IMR-90 (cell line): ENCODE measurements around the gene PEAK1.

Source experiments
- BHLHE40 ChIP-seq: fragments of 150-350 bp; IDR thresholded peaks from 2 replicates; pipeline ENCODE4 v1.6.1; 2016; ENCODE audit warnings: mild to moderate bottlenecking, low read depth, low read length
- CTCF ChIP-seq: conservative IDR thresholded peaks from 2 replicates; pipeline ENCODE4 v1.5.1; 2012; ENCODE audit warnings: mild to moderate bottlenecking, low read depth, low read length, improper control_type of control experiment
- ELK1 ChIP-seq: fragments of 150-350 bp; IDR thresholded peaks from 2 replicates; pipeline ENCODE4 v1.6.1; 2016; ENCODE audit warnings: low read depth, mild to moderate bottlenecking, low read length, moderate library complexity, borderline replicate concordance
- FOS ChIP-seq: fragments of 150-350 bp; IDR thresholded peaks from 2 replicates; pipeline ENCODE4 v1.6.1; 2016; ENCODE audit warnings: low read depth, low read length
- MAZ ChIP-seq: IDR thresholded peaks from 2 replicates; pipeline ENCODE4 v1.6.1; 2012; ENCODE audit warnings: low read depth, mild to moderate bottlenecking, low read length, improper control_type of control experiment, moderate library complexity, borderline replicate concordance
- MXI1 ChIP-seq: IDR thresholded peaks from 2 replicates; pipeline ENCODE4 v1.6.1; 2012; ENCODE audit warnings: low read depth, mild to moderate bottlenecking, low read length, moderate library complexity, borderline replicate concordance
- POLR2A ChIP-seq: IDR thresholded peaks from 2 replicates; pipeline ENCODE4 v1.6.1; 2012; ENCODE audit warnings: mild to moderate bottlenecking, low read depth, low read length
- RAD21 ChIP-seq: IDR thresholded peaks from 2 replicates; pipeline ENCODE4 v1.6.1; 2012; ENCODE audit warnings: low read length, improper control_type of control experiment
- RCOR1 ChIP-seq: IDR thresholded peaks from 2 replicates; pipeline ENCODE4 v1.6.1; 2012; ENCODE audit warnings: mild to moderate bottlenecking, low read length, improper control_type of control experiment; ENCODE audit not compliant: insufficient replicate concordance
- RFX5 ChIP-seq: IDR thresholded peaks from 2 replicates; pipeline ENCODE4 v1.8.0; 2012; ENCODE audit warnings: low read depth, mild to moderate bottlenecking, low read length, moderate library complexity
- USF2 ChIP-seq: fragments of 150-350 bp; IDR thresholded peaks from 2 replicates; pipeline ENCODE4 v1.6.1; 2017; ENCODE audit warnings: mild to moderate bottlenecking, antibody characterized with exemption, low read length, low read depth

GRCh38 chr15:77356305-77356704 is 63.6 kb downstream of the PEAK1 start:
- TF ChIP-seq CTCF (no peak), RAD21 (no peak), MXI1 (no peak), USF2 (no peak), RFX5 (no peak), POLR2A (no peak), RCOR1 (no peak), FOS (no peak), ELK1 (no peak), BHLHE40 (no peak), MAZ (no peak)
